HepG2 (cell line): ENCODE data around the gene VPS4B. TPM values are rescaled to one million over a fixed set of nuclear protein-coding genes. Genes with fewer than 3 reads are reported as not detected.

Experiments used
- HES4 ChIP-seq: sonication (generic); formaldehyde crosslinking; IDR thresholded peaks from 2 replicates; pipeline ENCODE4 v1.9.0; 2021; ENCODE audit warnings: mild to moderate bottlenecking, missing genetic modification reagents, borderline replicate concordance
- HOXA5 ChIP-seq: sonication (generic); formaldehyde crosslinking; IDR thresholded peaks from 2 replicates; pipeline ENCODE4 v1.4.0; 2020; ENCODE audit warnings: missing genetic modification reagents
- IKZF4 ChIP-seq: sonication (generic); formaldehyde crosslinking; IDR thresholded peaks from 2 replicates; pipeline ENCODE4 v1.5.1; 2020; ENCODE audit warnings: borderline replicate concordance, mild to moderate bottlenecking, low read depth, missing genetic modification reagents; ENCODE audit errors: not compliant biosample characterization
- KDM5B ChIP-seq: sonication (generic); formaldehyde crosslinking; IDR thresholded peaks from 2 replicates; pipeline ENCODE4 v1.4.0; 2020; ENCODE audit warnings: missing genetic modification reagents, mild to moderate bottlenecking, borderline replicate concordance
- KLF6 ChIP-seq: IDR thresholded peaks from 2 replicates; pipeline ENCODE4 v1.8.0; 2016; ENCODE audit warnings: missing biosample characterization, missing genetic modification reagents
- NKX3-1 ChIP-seq: sonication (generic); formaldehyde crosslinking; IDR thresholded peaks from 2 replicates; pipeline ENCODE4 v1.5.0; 2020; ENCODE audit warnings: missing genetic modification reagents
- NRL ChIP-seq: sonication (generic); formaldehyde crosslinking; IDR thresholded peaks from 2 replicates; pipeline ENCODE4 v1.5.0; 2020; ENCODE audit warnings: missing genetic modification reagents, mild to moderate bottlenecking, moderate library complexity, borderline replicate concordance
- PBX3 ChIP-seq: sonication (generic); formaldehyde crosslinking; IDR thresholded peaks from 2 replicates; pipeline ENCODE4 v1.8.1; 2023; ENCODE audit warnings: missing genetic modification reagents, inconsistent platforms, borderline replicate concordance
- PHF21A ChIP-seq: sonication (generic); formaldehyde crosslinking; IDR thresholded peaks from 2 replicates; pipeline ENCODE4 v1.5.0; 2020; ENCODE audit warnings: mild to moderate bottlenecking, missing genetic modification reagents
- PITX1 ChIP-seq: sonication (generic); formaldehyde crosslinking; IDR thresholded peaks from 2 replicates; pipeline ENCODE4 v1.5.1; 2020; ENCODE audit warnings: mild to moderate bottlenecking, missing genetic modification reagents
- RAD21 ChIP-seq: fragments of 450-650 bp; formaldehyde crosslinking; IDR thresholded peaks from 2 replicates; pipeline ENCODE4 v1.5.0; 2020; ENCODE audit warnings: mild to moderate bottlenecking
- REPIN1 ChIP-seq: sonication (generic); formaldehyde crosslinking; IDR thresholded peaks from 2 replicates; pipeline ENCODE4 v1.8.0; 2022; ENCODE audit warnings: missing genetic modification reagents, low read depth, mild to moderate bottlenecking, borderline replicate concordance
- SNAI1 ChIP-seq: sonication (generic); formaldehyde crosslinking; IDR thresholded peaks from 2 replicates; pipeline ENCODE4 v1.5.0; 2020; ENCODE audit warnings: mild to moderate bottlenecking, missing genetic modification reagents, borderline replicate concordance
- SOX5 ChIP-seq: IDR thresholded peaks from 2 replicates; pipeline ENCODE4 v1.6.1; 2016; ENCODE audit warnings: borderline replicate concordance
- TGIF2 ChIP-seq: IDR thresholded peaks from 2 replicates; pipeline ENCODE4 v1.6.1; 2016; ENCODE audit warnings: control low read depth, missing compliant biosample characterization
- THYN1 ChIP-seq: sonication (generic); formaldehyde crosslinking; IDR thresholded peaks from 2 replicates; pipeline ENCODE4 v1.8.1; 2023; ENCODE audit warnings: low read depth, mild to moderate bottlenecking, moderate library complexity, missing genetic modification reagents, borderline replicate concordance
- ZNF264 ChIP-seq: sonication (generic); formaldehyde crosslinking; IDR thresholded peaks from 2 replicates; pipeline ENCODE4 v1.4.0; 2020; ENCODE audit warnings: missing genetic modification reagents
- ZNF274 ChIP-seq: sonication (generic); formaldehyde crosslinking; IDR thresholded peaks from 2 replicates; pipeline ENCODE4 v1.5.1; 2020; ENCODE audit warnings: mild to moderate bottlenecking, missing genetic modification reagents
- ZNF276 ChIP-seq: sonication (generic); formaldehyde crosslinking; IDR thresholded peaks from 2 replicates; pipeline ENCODE4 v1.4.0; 2020; ENCODE audit warnings: mild to moderate bottlenecking, low read depth, missing genetic modification reagents
- ZNF431 ChIP-seq: sonication (generic); formaldehyde crosslinking; IDR thresholded peaks from 2 replicates; pipeline ENCODE4 v1.9.0; 2022; ENCODE audit warnings: missing genetic modification reagents, low read depth, mild to moderate bottlenecking, borderline replicate concordance
- ZNF563 ChIP-seq: sonication (generic); formaldehyde crosslinking; IDR thresholded peaks from 2 replicates; pipeline ENCODE4 v1.8.0; 2022; ENCODE audit warnings: mild to moderate bottlenecking, moderate library complexity, missing genetic modification reagents
- ZNF607 ChIP-seq: sonication (generic); formaldehyde crosslinking; IDR thresholded peaks from 2 replicates; pipeline ENCODE4 v1.5.1; 2020; ENCODE audit warnings: missing genetic modification reagents, mild to moderate bottlenecking, borderline replicate concordance
- ZNF614 ChIP-seq: IDR thresholded peaks from 2 replicates; pipeline ENCODE4 v1.6.1; 2018; ENCODE audit warnings: missing biosample characterization, missing genetic modification reagents, inconsistent platforms, borderline replicate concordance
- ZNF619 ChIP-seq: sonication (generic); formaldehyde crosslinking; IDR thresholded peaks from 2 replicates; pipeline ENCODE4 v1.4.0; 2020; ENCODE audit warnings: mild to moderate bottlenecking, missing genetic modification reagents
- ZNF678 ChIP-seq: sonication (generic); formaldehyde crosslinking; IDR thresholded peaks from 2 replicates; pipeline ENCODE4 v1.4.0; 2020; ENCODE audit warnings: mild to moderate bottlenecking, missing genetic modification reagents
- ZNF75D ChIP-seq: sonication (generic); formaldehyde crosslinking; IDR thresholded peaks from 2 replicates; pipeline ENCODE4 v1.8.1; 2023; ENCODE audit warnings: missing genetic modification reagents, mild to moderate bottlenecking, borderline replicate concordance
- ZNF761 ChIP-seq: sonication (generic); formaldehyde crosslinking; conservative IDR thresholded peaks from 2 replicates; pipeline ENCODE4 v1.4.0; 2020; ENCODE audit warnings: mild to moderate bottlenecking, missing genetic modification reagents
- polyA plus RNA-seq, 8 experiments: library from polyadenylated mRNA; depleted of rRNA in 3 of 8; stranded (reverse) in 7 of 8; unstranded in 1 of 8; fragments of >200 nt; fragmentation: Illumina TruSeq in 4 of 8; extraction: Trizol in 4 of 8; gene quantifications; 2 replicates each; pipeline versions ENCODE4 v1.2.1 to v1.2.3, GENCODE V29; 2011 to 2016; ENCODE audit warnings: low read depth in 4 of 8, missing spikeins in 1 of 8, mixed read lengths in 1 of 8; ENCODE audit not compliant: insufficient read depth in 1 of 8
- total RNA-seq, 5 experiments: library from RNA; depleted of rRNA; stranded (reverse); fragments of >200 nt; fragmentation: Illumina TruSeq; extraction: Trizol; gene quantifications; 2 replicates each; pipeline ENCODE4 v1.2.3, GENCODE V29; 2016; ENCODE audit warnings: low read depth in 1 of 5

The VPS4B gene
- total and polyA plus RNA-seq, 2 of the 13 experiments (the other 11 are each of a cell fraction or from before 2014, with no cell fraction given) = 12.8 to 25.9 TPM

- TF ChIP-seq THYN1 (CRISPR knock-in tag) (peak; percentile 94; the same call in 1 of the 2 replicates), KLF6 (CRISPR knock-in tag) (0 out of 2 replicates have a peak, but pooled peaks have one; percentile 67), ZNF678 (CRISPR knock-in tag) (no peak), TGIF2 (peak; percentile 17; the same call in 1 of the 2 replicates), HES4 (CRISPR knock-in tag) (no peak), RAD21 (peak; percentile 50; the same call in 1 of the 2 replicates), ZNF607 (CRISPR knock-in tag) (peak; percentile 53; the same call in 1 of the 2 replicates), ZNF619 (CRISPR knock-in tag) (peak; percentile 35; the same call in 1 of the 2 replicates), ZNF431 (peak; percentile 53; the same call in 1 of the 2 replicates), REPIN1 (CRISPR knock-in tag) (peak; percentile 97), ZNF761 (CRISPR knock-in tag) (0 out of 2 replicates have a peak, but pooled peaks have one; percentile 17), ZNF75D (CRISPR knock-in tag) (no peak), ZNF563 (CRISPR knock-in tag) (peak; percentile 45; the same call in 1 of the 2 replicates), ZNF264 (CRISPR knock-in tag) (peak; percentile 85), KDM5B (CRISPR knock-in tag) (peak; percentile 86), HOXA5 (CRISPR knock-in tag) (peak; percentile 79), NRL (peak; percentile 71; the same call in 1 of the 2 replicates), SOX5 (peak; percentile 34; the same call in 1 of the 2 replicates), ZNF614 (CRISPR knock-in tag) (peak; percentile 50; the same call in 1 of the 2 replicates), ZNF276 (CRISPR knock-in tag) (no peak), SNAI1 (no peak), ZNF274 (CRISPR knock-in tag) (peak; percentile 83), IKZF4 (CRISPR knock-in tag) (no peak), PHF21A (CRISPR knock-in tag) (no peak; the same call in 1 of the 2 replicates), NKX3-1 (peak; percentile 90), PITX1 (CRISPR knock-in tag) (peak; percentile 83), PBX3 (peak; percentile 38; the same call in 1 of the 2 replicates)
These were observed 55.0 kb downstream of the VPS4B start, which contains the start of gene KDSR (continued) for GRCh38 chr18:63367053-63367953.
